ENCODE results near the gene POTEE.
"Not testable (repeated sequence)": the region's sequence is repeated elsewhere in the genome, so short reads cannot be mapped to it uniquely, and the experiment has no call there.

DNA sequence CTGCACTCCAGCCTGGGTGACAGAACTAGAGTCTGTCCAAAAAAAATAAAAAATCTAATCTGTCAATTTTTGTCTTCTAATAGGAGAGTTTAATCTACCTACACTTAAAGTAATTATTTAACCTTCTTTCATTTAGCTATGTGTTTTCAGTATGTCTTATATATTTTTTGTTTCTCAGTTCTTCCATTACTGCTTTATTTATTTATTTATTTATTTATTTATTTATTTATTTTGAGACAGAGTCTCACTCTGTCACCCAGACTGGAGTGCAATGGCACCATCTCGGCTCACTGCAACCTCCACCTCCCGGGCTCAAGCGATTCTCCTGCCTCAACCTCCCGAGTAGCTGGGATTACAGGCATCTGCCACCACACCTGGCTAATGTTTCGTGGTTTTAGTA is 43.8 kb upstream of the POTEE start:
- TF ChIP-seq, protein P1, sequence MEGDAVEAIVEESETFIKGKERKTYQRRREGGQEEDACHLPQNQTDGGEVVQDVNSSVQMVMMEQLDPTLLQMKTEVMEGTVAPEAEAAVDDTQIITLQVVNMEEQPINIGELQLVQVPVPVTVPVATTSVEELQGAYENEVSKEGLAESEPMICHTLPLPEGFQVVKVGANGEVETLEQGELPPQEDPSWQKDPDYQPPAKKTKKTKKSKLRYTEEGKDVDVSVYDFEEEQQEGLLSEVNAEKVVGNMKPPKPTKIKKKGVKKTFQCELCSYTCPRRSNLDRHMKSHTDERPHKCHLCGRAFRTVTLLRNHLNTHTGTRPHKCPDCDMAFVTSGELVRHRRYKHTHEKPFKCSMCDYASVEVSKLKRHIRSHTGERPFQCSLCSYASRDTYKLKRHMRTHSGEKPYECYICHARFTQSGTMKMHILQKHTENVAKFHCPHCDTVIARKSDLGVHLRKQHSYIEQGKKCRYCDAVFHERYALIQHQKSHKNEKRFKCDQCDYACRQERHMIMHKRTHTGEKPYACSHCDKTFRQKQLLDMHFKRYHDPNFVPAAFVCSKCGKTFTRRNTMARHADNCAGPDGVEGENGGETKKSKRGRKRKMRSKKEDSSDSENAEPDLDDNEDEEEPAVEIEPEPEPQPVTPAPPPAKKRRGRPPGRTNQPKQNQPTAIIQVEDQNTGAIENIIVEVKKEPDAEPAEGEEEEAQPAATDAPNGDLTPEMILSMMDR (IDR thresholded peaks at IDR 0.05), result not testable (repeated sequence)
- not testable (repeated sequence) for TF ChIP-seq POLR2A (IDR thresholded peaks at IDR 0.05)

Data from stomach (tissue), 4 donors.